Tibial nerve (tissue), 3 donors: ENCODE measurements around the gene FBXW9.

Experiments
- CTCF ChIP-seq, 5 experiments: fragments of 200-600 bp in 3 of 5; fragments of 450-650 bp in 2 of 5; sonication (generic) in 3 of 5; IDR thresholded peaks; one replicate each; pipeline ENCODE4 v1.5.1; 2016 to 2019; ENCODE audit warnings: antibody characterized with exemption in 5 of 5, mild to moderate bottlenecking in 3 of 5, moderate library complexity in 2 of 5
- POLR2A ChIP-seq, 2 donors: fragments of 450-650 bp; IDR thresholded peaks; one replicate each; pipeline ENCODE4 v1.6.1; 2017; ENCODE audit warnings: antibody characterized with exemption in 2 of 2, mild to moderate bottlenecking in 2 of 2, moderate library complexity in 2 of 2

DNA sequence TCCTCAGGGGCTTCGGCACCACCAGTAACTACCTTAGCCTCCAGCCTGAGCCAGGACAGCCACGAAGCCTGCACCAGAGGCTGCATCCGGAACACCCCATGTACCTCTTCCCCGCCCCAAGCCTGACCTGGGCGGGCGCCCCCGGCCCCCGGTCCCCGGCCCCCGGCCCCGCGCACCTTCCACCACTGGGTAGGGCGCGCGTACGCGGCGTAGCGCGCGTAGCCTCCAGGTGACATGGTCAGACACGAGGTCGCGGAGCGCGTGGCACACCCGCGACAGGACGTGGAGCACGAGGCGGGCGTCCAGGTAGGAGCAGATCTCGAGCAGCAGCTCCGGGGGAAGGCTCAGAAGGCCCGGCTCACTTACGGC, 450 bp downstream of the FBXW9 start:
- TF ChIP-seq CTCF (IDR thresholded peaks at IDR 0.05) (no peak), POLR2A (IDR thresholded peaks at IDR 0.05) (no peak)
